NCI-H2196 (cell line): ENCODE measurements around the gene SH3TC1.
A peak's percentile ranks its signal among the peaks of the same experiment; 100 is the strongest.

Source experiments
- DNase-seq: peaks from one replicate; lab custom pipeline; 2025; ENCODE audit not compliant: unreplicated experiment; lab: John Stamatoyannopoulos, UW

SH3TC1 gene

GRCh38 chr4:8198906-8199593 is at the start of gene SH3TC1:
Gene SH3TC1, plus strand, starts transcription at chr4:8199290. Its CDS starts 5,905 bp downstream, at chr4:8205195.
- peak; percentile 64 for DNase-seq

- DNase-seq, result no peak
These were observed 49.4 kb upstream of the SH3TC1 start for GRCh38 chr4:8149664-8150063.

- no peak for DNase-seq
These were observed 48.7 kb upstream of the SH3TC1 start for GRCh38 chr4:8150152-8151090.

GRCh38 chr4:8151165-8151650 is 47.9 kb upstream of the SH3TC1 start:
- DNase-seq, result no peak

- no peak for DNase-seq
These were observed 46.8 kb upstream of the SH3TC1 start for GRCh38 chr4:8152090-8152864.

- no peak for DNase-seq
These were observed 46.2 kb upstream of the SH3TC1 start for GRCh38 chr4:8152865-8153257.

GRCh38 chr4:8153441-8153840 is 45.6 kb upstream of the SH3TC1 start:
- no peak for DNase-seq

GRCh38 chr4:8155048-8155447 is 44.0 kb upstream of the SH3TC1 start:
- DNase-seq, result no peak

GRCh38 chr4:8155660-8156421 is 43.2 kb upstream of the SH3TC1 start:
- DNase-seq, result no peak

GRCh38 chr4:8156617-8157016 is 42.5 kb upstream of the SH3TC1 start:
- no peak for DNase-seq

GRCh38 chr4:8157496-8157895 is 41.6 kb upstream of the SH3TC1 start:
- DNase-seq, result no peak

- no peak for DNase-seq
These were observed 41.0 kb upstream of the SH3TC1 start for GRCh38 chr4:8157944-8158709.

GRCh38 chr4:8158710-8159536 is 40.2 kb upstream of the SH3TC1 start, which contains the start of gene ABLIM2:
Gene ABLIM2, minus strand, starts transcription at chr4:8158813. Its CDS starts 124 bp downstream, at chr4:8158689.
- DNase-seq, result peak; percentile 95

- DNase-seq, result no peak
These were observed 39.4 kb upstream of the SH3TC1 start for GRCh38 chr4:8159537-8160232.

- no peak for DNase-seq
These were observed 38.9 kb upstream of the SH3TC1 start for GRCh38 chr4:8160233-8160560.

GRCh38 chr4:8160572-8160971 is 38.5 kb upstream of the SH3TC1 start:
- DNase-seq, result no peak

GRCh38 chr4:8162625-8163024 is 36.5 kb upstream of the SH3TC1 start:
- DNase-seq, result no peak

GRCh38 chr4:8163026-8163425 is 36.1 kb upstream of the SH3TC1 start:
- DNase-seq, result no peak
